ENCODE results near the gene C12orf75. TPM values are rescaled to one million over a fixed set of nuclear protein-coding genes. Genes with fewer than 3 reads are reported as not detected.

C12orf75 gene
- total RNA-seq, 6 experiments from 2014 or later: 1,007 to 1,412 (median 1,300) TPM

- no peaks in the 10 kb centered on the region for H3K9me3 Mint-ChIP-seq
- H3K4me1 Mint-ChIP-seq (ENCODE audit: low read depth): peaks cover 83% of the 10 kb centered on the region
- peak overlapping the region; percentile 86; the same call in 1 of the 2 replicates for H3K27ac Mint-ChIP-seq
- no peak for DNase-seq
- no peak for TF ChIP-seq CTCF (IDR thresholded peaks at IDR 0.05)
- H3K27me3 Mint-ChIP-seq (ENCODE audit: insufficient read depth): no peaks in the 10 kb centered on the region
- peaks cover 25% of the 10 kb centered on the region for H3K36me3 Mint-ChIP-seq (ENCODE audit: low read depth)
- no peak overlapping the region for H3K4me3 Mint-ChIP-seq
Observed at GRCh38 chr12:105420046-105420445, 89.6 kb downstream of the C12orf75 start.

- peak; percentile 63 for DNase-seq
- peaks cover 22% of the 10 kb centered on the region for H3K36me3 Mint-ChIP-seq (ENCODE audit: low read depth)
- no peaks in the 10 kb centered on the region for H3K27me3 Mint-ChIP-seq (ENCODE audit: insufficient read depth)
- H3K4me1 Mint-ChIP-seq (ENCODE audit: low read depth): peaks cover 79% of the 10 kb centered on the region
- H3K9me3 Mint-ChIP-seq: no peaks in the 10 kb centered on the region
- no peak overlapping the region; the same call in 1 of the 2 replicates for H3K27ac Mint-ChIP-seq
- H3K4me3 Mint-ChIP-seq: no peak overlapping the region
- TF ChIP-seq CTCF (IDR thresholded peaks at IDR 0.05): peak; percentile 98
Observed at GRCh38 chr12:105420659-105421240, 90.3 kb downstream of the C12orf75 start.

Other genes starting within 250 kb of the C12orf75 start
- 10 to 100 TPM; 36.9 to 50.8 (median 41.6) TPM for gene ALDH1L2, start 246.2 kb upstream of the C12orf75 start, total RNA-seq (2021; fragmentation: NEBNext Ultra II Directional; extraction: Animal tissue kit (Norgen Biotek cat#: 25700))
- 10 to 100 TPM; 41.6 to 47.3 (median 44.1) TPM for gene WASHC4, start 223.0 kb upstream of the C12orf75 start, total RNA-seq (2021; fragmentation: NEBNext Ultra II Directional; extraction: Animal tissue kit (Norgen Biotek cat#: 25700))
- 10 to 100 TPM; 67.9 to 98.4 (median 87.8) TPM for gene APPL2, start 94.5 kb upstream of the C12orf75 start, total RNA-seq (2021; fragmentation: NEBNext Ultra II Directional; extraction: Animal tissue kit (Norgen Biotek cat#: 25700))